GM19455 (cell line): ENCODE measurements around the gene MIB2.

Source experiments
- ATAC-seq: cut with Tn5 transposase; IDR thresholded peaks from one replicate; pipeline ENCODE4 v1.9.1; 2021; ENCODE audit not compliant: unreplicated experiment

MIB2 gene

GRCh38 chr1:1598051-1598719 is 17.1 kb upstream of the MIB2 start:
- ATAC-seq: no peak

- no peak for ATAC-seq
Measured at GRCh38 chr1:1598720-1599029, 16.6 kb upstream of the MIB2 start.

DNA sequence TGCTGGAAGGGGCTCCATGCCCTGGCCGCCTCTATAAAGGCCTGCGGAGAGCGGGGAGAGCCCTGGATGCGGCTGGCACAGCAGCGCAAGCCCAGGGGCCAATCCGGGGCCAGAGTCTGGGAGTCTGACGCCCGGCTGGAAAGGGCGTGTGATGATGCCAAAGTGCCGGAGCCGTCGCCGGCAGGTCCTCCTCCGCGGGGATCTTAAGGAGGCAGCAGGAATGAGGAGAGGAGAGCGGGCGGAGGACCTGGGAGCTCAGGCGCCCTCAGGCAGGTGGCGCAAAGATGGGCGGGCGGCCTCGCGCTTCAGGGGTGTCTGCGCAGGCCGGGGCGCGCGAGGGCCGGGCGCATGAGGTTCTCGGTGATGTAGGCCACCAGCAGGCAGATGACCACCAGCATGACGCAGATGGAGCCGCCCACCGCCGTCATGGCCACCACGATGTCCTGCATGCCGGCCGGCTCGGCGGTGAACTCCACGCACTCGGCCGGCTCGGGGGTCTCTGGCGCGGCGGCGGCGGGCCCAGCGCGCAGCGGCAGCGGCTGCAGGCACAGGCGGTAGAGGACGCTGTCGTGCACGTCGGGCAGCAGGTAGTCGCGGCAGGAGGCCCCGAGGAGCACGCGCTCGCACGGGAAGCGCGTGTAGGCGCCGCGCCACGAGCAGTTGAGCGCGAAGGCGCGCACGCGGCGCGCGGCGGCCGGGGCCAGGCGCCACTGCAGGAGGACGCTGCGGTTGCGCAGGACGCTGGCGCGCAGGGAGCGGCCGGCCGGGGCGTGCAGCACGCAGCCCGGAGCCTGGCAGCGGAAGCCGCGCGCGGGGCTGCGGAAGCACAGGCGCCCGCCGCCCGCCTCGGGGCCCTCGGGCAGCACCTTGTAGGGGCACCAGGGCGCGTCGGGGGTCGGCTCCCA is 16.0 kb upstream of the MIB2 start:
- ATAC-seq: no peak

DNA sequence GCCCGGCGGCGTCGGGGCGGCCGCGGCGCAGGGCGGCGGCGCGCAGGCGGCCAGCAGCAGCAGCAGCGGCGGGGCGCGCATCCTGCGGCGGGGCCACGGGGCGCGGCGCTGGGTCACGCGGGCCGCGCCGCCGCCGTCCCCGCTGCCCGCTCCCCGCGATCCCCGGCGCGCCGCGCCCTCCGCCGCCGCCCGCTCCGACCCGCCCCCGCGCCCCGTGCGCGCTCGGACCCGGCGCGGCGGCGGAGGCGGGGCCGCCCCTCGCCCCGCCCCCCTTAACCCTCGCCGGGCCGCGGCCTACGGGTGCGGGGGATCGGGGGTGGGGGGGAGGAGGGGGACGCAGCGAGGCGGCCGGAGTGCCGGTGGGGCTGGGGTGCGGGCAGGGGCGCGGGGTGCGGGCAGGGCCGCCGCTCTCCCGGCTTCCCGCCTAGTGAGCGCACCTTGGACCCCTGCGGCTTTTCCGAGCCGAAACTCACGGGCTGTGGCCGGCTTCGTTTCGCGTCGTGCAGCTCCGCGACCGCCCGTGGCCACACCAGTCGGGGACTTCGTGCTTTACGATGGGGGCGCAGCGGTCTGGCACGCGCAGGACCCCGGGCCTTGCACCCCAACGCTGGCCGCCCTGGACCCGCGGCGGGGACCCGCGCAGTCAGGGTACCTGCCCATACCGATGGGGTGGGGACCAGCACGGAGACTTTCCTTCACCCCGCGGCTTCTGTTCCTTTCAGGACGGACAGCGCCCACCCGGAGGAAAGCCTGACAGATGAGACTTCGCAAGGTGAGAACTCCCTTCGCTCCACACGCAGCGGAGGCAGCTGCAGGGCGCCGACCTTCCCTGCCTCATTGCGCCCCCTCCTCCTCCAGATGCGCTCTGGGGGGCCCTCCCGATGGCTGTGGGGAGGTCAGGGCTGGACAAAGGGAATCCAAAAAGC is 15.1 kb upstream of the MIB2 start, which contains the start of gene FNDC10:
Gene FNDC10 (minus strand): TSS at position 201 of the 926 bp plus-strand sequence. CDS start 120 bp downstream, at position 81.
- ATAC-seq: no peak

DNA sequence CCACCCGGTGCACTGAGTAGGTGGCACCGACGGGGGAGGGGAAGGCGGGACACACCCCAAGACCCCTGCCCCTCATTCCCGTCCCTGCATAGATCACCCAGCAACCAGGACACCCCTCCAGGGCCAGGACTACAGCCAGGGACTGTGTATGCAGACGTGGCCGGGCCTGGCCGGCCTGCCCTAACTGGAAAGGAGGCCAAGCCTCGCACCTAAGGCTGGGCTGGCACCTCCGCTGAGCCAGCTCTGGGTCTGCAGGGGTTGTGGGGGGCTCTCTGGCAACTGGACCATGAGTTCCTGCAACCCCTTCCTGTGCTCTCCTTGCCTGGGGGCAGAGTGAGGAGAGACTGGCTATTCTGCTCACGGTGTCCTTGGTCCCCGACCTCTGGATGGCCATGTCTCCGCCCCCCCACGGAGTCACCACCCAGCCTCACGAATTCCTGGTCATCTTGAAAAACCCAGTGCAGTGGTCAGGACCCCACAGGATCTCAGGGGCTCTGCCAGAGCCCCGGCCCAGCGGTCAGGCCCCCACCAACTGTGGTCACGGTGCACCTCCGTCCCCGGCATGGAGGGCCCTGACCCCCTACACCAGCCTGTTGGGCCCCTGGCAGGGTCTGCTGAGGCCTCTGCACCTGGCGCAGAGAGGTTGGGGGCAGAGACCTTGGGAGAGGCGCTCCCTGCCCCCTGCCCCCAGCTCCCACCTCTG is 14.3 kb upstream of the MIB2 start:
- ATAC-seq: no peak

DNA sequence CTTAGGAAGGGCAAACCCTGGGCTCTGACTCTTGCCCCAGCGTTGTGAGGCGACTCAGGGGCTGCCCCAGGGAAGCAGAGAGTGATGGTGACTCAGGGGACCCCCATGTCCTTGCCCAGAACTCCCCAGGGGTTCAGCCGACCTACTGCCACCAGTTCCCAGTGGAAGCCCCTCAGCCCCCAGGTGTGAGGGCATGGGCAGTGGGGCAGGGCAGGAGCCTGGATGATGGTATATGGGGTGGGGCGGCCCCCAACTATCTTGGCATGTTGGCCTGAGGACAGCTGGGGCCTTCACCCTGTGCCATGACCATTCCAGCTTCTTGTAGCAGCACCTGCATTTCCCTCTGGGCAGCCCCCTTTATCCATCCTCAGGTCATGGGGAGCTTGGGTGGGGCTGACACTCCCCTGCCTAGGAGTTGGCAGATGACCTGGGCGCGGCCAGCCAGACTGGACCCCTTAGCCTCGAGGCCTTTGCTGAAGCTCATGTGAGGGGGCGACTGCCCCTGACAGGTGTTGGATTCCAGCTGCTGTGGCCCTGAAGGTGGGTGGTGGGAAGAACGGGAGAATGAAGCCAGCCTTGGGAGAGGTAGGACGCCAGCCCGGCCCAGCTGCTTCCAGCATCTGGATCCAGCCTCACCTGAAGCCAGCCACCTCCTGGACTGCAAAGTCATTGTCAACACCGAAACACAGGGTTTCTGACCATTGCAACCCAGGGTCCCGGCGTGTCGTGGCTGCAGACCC is 13.6 kb upstream of the MIB2 start:
- ATAC-seq: no peak

- ATAC-seq: no peak
Measured at GRCh38 chr1:1602304-1602967, 12.9 kb upstream of the MIB2 start.

GRCh38 chr1:1602968-1603506 is 12.3 kb upstream of the MIB2 start:
- ATAC-seq: no peak

- ATAC-seq: no peak
Measured at GRCh38 chr1:1603671-1604373, 11.5 kb upstream of the MIB2 start.

- no peak for ATAC-seq
Measured at GRCh38 chr1:1604374-1605033, 10.8 kb upstream of the MIB2 start.

GRCh38 chr1:1605034-1605591 is 10.2 kb upstream of the MIB2 start:
- ATAC-seq: no peak

GRCh38 chr1:1605724-1606123 is 9.6 kb upstream of the MIB2 start:
- ATAC-seq: no peak

DNA sequence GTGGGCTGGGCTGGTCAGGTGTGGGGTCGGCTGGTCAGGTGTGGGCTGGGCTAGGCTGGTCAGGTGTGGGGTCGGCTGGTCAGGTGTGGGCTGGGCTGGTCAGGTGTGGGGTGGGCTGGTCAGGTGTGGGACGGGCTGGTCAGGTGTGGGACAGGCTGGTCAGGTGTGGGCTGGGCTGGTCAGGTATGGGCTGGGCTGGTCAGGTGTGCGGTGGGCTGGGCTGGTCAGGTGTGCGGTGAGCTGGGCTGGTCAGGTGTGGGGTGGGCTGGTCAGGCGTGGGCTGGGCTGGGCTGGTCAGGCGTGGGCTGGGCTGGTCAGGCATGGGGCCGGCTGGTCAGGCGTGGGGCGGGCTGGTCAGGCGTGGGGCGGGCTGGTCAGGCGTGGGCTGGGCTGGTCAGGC is 9.1 kb upstream of the MIB2 start:
- no peak for ATAC-seq

DNA sequence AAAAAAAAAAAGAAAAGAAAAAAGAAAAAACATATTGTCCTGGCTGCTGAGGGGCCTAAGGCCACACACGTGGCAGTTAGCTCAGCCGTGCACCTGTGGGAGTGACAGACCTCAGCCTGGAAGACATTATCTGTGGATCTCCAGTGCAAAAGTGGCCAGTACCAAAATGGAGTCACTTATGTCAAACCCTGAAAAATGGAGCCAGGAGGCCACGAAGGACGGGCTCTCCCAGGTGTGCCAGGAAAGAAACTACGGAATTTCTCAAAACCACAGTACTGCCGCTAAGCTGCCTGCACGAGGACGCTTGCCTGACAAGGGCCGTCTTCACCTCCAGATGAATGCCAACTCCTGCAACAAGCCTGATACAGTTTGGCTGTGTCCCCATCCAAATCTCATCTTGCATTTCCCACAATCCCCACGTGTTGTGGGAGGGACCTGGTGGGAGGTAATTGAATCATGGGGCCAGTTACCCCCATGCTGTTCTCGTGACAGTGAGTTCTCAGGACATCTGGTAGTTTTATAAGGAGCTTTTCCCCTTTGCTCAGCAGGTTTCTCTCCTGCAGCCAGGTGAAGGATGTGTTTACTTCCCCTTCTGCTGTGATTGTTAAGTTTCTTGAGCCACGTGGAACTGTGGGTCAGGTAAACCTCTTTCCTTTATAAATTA is 5.3 kb upstream of the MIB2 start:
- ATAC-seq: no peak

DNA sequence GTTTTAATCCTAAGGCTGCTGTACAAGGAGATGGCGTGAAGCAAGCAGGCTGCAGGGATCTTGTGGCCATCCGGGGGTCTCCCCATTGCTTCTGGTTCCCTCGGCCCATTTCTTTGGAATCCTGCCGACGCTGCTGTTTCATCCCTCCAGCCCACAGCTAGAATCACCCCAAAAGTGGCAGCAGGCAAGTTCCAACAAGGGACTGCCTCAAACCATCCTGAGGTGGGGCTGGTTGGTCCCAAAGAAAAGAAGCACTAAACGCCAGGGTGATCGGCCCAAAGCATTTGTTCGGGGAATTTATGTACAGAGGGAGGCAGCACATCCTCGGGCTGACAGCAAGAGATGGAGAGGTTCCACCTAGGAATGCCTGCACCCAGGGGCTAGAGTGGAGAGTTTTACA is 4.5 kb upstream of the MIB2 start:
- ATAC-seq: no peak

GRCh38 chr1:1612104-1612400 is 3.2 kb upstream of the MIB2 start:
- no peak for ATAC-seq

DNA sequence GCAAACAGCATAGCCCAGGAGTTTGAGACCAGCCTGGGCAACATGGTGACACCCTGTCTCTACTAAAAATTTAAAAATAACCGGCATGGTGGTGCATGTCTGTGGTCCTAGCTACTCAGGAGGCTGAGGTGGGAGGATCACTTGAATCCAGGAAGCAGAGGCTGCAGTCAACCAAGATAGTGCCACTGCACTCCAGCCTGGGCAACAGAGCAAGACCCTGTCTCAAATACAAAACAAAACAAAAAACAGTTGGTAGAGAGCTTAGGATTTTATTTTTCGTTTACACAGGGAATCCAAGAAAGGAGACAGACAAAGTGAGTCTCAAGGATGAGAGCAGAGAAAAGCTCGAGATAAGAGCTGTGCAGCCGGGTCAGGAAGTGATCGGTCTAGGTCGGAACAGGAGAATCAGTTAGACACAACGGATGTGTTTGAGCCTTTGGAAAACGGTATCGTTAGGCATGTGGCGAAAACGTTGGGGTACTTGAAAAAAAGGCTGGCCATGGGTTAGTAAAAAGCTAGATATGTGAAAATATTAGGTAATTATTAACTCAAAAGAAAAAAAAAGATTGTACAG is 1.7 kb upstream of the MIB2 start:
- ATAC-seq: no peak
